ENCODE measurements around the gene TMEM17. TPM values are rescaled to one million over a fixed set of nuclear protein-coding genes. Genes with fewer than 3 reads are reported as not detected.

Gene TMEM17
- total and polyA plus RNA-seq, 9 of the 15 experiments (the other 6 are each of a cell fraction or from before 2014, with no cell fraction given) = 0.58 to 2.2 (median 1.2) TPM

DNA sequence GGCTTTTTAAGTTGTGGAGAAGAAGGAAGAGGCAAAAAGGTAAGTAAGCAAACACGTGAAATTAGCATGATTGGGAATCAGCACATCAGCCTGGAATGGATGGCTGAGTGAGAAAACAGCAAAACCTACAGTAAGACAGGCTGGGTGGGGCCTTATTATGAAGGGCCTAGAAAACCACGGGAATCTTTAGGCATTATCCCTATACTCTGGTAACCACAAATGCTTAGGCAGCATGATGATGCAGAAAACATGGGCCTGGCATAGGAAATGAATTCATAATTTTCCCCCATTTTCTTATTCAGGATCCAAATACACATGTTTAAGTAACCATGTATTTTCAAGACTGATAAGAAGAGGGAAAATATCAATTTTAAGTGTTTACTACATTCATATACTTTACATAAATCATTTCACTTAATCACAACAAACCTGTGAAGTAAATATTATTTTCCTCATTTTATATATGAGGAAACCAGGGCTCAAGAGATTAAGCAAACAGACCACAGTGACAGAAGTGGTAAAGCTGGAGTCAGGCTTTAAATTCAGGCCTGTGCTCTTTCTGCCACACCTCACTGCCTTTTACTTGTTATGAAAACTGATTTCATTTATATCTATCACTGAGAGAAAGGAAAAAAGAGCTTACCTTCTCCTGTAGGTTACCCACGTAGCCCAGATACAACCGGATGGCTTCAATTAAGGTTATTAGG is 4.0 kb downstream of the TMEM17 start (continued):
- TF ChIP-seq L3MBTL2 (IDR thresholded peaks at IDR 0.05) (0 out of 2 replicates have a peak, but pooled peaks have one; percentile 25), CHD2 (IDR thresholded peaks at IDR 0.05; ENCODE audit: low read depth, low read length) (no peak), SMAD2 (IDR thresholded peaks at IDR 0.05; ENCODE audit: low read depth, low read length) (no peak), MCM7 (IDR thresholded peaks at IDR 0.05) (no peak), FOXP1 (CRISPR knock-in tag; IDR thresholded peaks at IDR 0.05) (no peak), MAFF (IDR thresholded peaks at IDR 0.05; ENCODE audit: low read length) (peak; percentile 89), MBD2 (IDR thresholded peaks at IDR 0.05; ENCODE audit: borderline replicate concordance, low read depth) (no peak), PCBP1 (IDR thresholded peaks at IDR 0.05; ENCODE audit: low read depth, low read length, poor library complexity, severe bottlenecking) (no peak), ZFP30 (CRISPR knock-in tag; IDR thresholded peaks at IDR 0.05; ENCODE audit: borderline replicate concordance) (no peak), NR1H2 (CRISPR knock-in tag; IDR thresholded peaks at IDR 0.05) (no peak), BRD4 (IDR thresholded peaks at IDR 0.05) (no peak), HDAC6 (IDR thresholded peaks at IDR 0.05; ENCODE audit: low read depth, low read length) (no peak), ZNF589 (CRISPR knock-in tag; IDR thresholded peaks at IDR 0.05; ENCODE audit: low read depth) (no peak), ZNF766 (CRISPR knock-in tag; conservative IDR thresholded peaks at IDR 0.05) (0 out of 2 replicates have a peak, but pooled peaks have one; percentile 49), RHOXF2B (CRISPR knock-in tag; conservative IDR thresholded peaks at IDR 0.05) (no peak), HEY1 (CRISPR knock-in tag; IDR thresholded peaks at IDR 0.05; ENCODE audit: borderline replicate concordance) (no peak), JUND (IDR thresholded peaks at IDR 0.05; ENCODE audit: borderline replicate concordance, low read depth, low read length) (no peak), JUND (tag; IDR thresholded peaks at IDR 0.05; ENCODE audit: borderline replicate concordance, low read depth, low read length) (no peak)
- TF ChIP-seq, protein P1, sequence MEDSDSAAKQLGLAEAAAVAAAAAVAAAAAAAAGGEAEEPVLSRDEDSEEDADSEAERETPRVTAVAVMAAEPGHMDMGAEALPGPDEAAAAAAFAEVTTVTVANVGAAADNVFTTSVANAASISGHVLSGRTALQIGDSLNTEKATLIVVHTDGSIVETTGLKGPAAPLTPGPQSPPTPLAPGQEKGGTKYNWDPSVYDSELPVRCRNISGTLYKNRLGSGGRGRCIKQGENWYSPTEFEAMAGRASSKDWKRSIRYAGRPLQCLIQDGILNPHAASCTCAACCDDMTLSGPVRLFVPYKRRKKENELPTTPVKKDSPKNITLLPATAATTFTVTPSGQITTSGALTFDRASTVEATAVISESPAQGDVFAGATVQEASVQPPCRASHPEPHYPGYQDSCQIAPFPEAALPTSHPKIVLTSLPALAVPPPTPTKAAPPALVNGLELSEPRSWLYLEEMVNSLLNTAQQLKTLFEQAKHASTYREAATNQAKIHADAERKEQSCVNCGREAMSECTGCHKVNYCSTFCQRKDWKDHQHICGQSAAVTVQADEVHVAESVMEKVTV (CRISPR knock-in tag; IDR thresholded peaks at IDR 0.05) = no peak
- TF ChIP-seq, protein P2, sequence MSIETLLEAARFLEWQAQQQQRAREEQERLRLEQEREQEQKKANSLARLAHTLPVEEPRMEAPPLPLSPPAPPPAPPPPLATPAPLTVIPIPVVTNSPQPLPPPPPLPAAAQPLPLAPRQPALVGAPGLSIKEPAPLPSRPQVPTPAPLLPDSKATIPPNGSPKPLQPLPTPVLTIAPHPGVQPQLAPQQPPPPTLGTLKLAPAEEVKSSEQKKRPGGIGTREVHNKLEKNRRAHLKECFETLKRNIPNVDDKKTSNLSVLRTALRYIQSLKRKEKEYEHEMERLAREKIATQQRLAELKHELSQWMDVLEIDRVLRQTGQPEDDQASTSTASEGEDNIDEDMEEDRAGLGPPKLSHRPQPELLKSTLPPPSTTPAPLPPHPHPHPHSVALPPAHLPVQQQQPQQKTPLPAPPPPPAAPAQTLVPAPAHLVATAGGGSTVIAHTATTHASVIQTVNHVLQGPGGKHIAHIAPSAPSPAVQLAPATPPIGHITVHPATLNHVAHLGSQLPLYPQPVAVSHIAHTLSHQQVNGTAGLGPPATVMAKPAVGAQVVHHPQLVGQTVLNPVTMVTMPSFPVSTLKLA (conservative IDR thresholded peaks at IDR 0.05) = no peak
- TF ChIP-seq, protein P3, sequence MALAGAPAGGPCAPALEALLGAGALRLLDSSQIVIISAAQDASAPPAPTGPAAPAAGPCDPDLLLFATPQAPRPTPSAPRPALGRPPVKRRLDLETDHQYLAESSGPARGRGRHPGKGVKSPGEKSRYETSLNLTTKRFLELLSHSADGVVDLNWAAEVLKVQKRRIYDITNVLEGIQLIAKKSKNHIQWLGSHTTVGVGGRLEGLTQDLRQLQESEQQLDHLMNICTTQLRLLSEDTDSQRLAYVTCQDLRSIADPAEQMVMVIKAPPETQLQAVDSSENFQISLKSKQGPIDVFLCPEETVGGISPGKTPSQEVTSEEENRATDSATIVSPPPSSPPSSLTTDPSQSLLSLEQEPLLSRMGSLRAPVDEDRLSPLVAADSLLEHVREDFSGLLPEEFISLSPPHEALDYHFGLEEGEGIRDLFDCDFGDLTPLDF (CRISPR knock-in tag; IDR thresholded peaks at IDR 0.05) = no peak
- TF ChIP-seq, protein P4, sequence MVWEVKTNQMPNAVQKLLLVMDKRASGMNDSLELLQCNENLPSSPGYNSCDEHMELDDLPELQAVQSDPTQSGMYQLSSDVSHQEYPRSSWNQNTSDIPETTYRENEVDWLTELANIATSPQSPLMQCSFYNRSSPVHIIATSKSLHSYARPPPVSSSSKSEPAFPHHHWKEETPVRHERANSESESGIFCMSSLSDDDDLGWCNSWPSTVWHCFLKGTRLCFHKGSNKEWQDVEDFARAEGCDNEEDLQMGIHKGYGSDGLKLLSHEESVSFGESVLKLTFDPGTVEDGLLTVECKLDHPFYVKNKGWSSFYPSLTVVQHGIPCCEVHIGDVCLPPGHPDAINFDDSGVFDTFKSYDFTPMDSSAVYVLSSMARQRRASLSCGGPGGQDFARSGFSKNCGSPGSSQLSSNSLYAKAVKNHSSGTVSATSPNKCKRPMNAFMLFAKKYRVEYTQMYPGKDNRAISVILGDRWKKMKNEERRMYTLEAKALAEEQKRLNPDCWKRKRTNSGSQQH (CRISPR knock-in tag; IDR thresholded peaks at IDR 0.05) = no peak
- TF ChIP-seq, protein P5, sequence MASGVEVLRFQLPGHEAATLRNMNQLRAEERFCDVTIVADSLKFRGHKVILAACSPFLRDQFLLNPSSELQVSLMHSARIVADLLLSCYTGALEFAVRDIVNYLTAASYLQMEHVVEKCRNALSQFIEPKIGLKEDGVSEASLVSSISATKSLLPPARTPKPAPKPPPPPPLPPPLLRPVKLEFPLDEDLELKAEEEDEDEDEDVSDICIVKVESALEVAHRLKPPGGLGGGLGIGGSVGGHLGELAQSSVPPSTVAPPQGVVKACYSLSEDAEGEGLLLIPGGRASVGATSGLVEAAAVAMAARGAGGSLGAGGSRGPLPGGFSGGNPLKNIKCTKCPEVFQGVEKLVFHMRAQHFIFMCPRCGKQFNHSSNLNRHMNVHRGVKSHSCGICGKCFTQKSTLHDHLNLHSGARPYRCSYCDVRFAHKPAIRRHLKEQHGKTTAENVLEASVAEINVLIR (CRISPR knock-in tag; IDR thresholded peaks at IDR 0.05) = no peak
